ENCODE results near the gene TRIM41. TPM values are rescaled to one million over a fixed set of nuclear protein-coding genes. Genes with fewer than 3 reads are reported as not detected.
A peak's percentile ranks its signal among the peaks of the same experiment; 100 is the strongest.

Gene TRIM41
- total and polyA plus RNA-seq, 2 of the 13 experiments (the other 11 are each of a cell fraction or from before 2014, with no cell fraction given): 10.2 to 16.7 TPM

DNA sequence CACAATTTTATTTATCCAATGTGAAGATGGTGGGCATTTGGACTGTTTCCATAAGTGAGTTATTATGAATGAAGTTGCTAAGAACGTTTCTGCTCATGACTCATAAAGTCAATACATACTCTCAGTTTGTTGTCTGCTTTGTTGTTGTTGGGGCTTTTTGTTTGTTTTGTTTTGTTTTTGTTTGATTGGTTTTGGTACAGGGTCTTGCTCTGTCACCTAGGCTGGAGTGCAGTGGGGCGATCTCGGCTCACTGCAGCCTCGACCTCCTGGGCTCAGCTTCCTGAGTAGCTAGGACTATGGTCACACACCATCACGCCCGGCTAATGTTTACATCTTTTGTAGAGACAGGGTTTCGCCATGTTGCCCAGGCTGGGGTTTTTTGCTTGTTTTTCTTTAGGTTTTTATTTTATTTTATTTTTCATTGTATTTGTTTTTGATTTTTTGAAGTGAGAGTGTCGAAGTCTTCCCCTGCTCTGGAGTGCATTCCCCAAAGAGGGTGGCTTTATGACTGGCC lies 36.0 kb upstream of the TRIM41 start (continued):
- TF ChIP-seq, protein P1, sequence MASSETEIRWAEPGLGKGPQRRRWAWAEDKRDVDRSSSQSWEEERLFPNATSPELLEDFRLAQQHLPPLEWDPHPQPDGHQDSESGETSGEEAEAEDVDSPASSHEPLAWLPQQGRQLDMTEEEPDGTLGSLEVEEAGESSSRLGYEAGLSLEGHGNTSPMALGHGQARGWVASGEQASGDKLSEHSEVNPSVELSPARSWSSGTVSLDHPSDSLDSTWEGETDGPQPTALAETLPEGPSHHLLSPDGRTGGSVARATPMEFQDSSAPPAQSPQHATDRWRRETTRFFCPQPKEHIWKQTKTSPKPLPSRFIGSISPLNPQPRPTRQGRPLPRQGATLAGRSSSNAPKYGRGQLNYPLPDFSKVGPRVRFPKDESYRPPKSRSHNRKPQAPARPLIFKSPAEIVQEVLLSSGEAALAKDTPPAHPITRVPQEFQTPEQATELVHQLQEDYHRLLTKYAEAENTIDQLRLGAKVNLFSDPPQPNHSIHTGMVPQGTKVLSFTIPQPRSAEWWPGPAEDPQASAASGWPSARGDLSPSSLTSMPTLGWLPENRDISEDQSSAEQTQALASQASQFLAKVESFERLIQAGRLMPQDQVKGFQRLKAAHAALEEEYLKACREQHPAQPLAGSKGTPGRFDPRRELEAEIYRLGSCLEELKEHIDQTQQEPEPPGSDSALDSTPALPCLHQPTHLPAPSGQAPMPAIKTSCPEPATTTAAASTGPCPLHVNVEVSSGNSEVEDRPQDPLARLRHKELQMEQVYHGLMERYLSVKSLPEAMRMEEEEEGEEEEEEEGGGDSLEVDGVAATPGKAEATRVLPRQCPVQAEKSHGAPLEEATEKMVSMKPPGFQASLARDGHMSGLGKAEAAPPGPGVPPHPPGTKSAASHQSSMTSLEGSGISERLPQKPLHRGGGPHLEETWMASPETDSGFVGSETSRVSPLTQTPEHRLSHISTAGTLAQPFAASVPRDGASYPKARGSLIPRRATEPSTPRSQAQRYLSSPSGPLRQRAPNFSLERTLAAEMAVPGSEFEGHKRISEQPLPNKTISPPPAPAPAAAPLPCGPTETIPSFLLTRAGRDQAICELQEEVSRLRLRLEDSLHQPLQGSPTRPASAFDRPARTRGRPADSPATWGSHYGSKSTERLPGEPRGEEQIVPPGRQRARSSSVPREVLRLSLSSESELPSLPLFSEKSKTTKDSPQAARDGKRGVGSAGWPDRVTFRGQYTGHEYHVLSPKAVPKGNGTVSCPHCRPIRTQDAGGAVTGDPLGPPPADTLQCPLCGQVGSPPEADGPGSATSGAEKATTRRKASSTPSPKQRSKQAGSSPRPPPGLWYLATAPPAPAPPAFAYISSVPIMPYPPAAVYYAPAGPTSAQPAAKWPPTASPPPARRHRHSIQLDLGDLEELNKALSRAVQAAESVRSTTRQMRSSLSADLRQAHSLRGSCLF (CRISPR knock-in tag; IDR thresholded peaks at IDR 0.05; ENCODE audit: borderline replicate concordance): no peak
- TF ChIP-seq KAT7 (CRISPR knock-in tag; IDR thresholded peaks at IDR 0.05; ENCODE audit: borderline replicate concordance) (0 out of 2 replicates have a peak, but pooled peaks have one; percentile 7), ZNF263 (CRISPR knock-in tag; IDR thresholded peaks at IDR 0.05) (no peak), SSRP1 (CRISPR knock-in tag; IDR thresholded peaks at IDR 0.05) (no peak), KDM3A (CRISPR knock-in tag; IDR thresholded peaks at IDR 0.05; ENCODE audit: low read depth) (0 out of 2 replicates have a peak, but pooled peaks have one; percentile 7), ZSCAN31 (CRISPR knock-in tag; IDR thresholded peaks at IDR 0.05; ENCODE audit: low read depth) (0 out of 2 replicates have a peak, but pooled peaks have one; percentile 5), HOXD1 (CRISPR knock-in tag; IDR thresholded peaks at IDR 0.05) (no peak), TAF1 (CRISPR knock-in tag; IDR thresholded peaks at IDR 0.05) (no peak), FOXC1 (CRISPR knock-in tag; IDR thresholded peaks at IDR 0.05; ENCODE audit: borderline replicate concordance) (no peak), FOXA1 (IDR thresholded peaks at IDR 0.05) (0 out of 2 replicates have a peak, but pooled peaks have one; percentile 35), FOXA1 (CRISPR knock-in tag; IDR thresholded peaks at IDR 0.05) (no peak), KDM5A (IDR thresholded peaks at IDR 0.05; ENCODE audit: borderline replicate concordance, low read length) (peak; percentile 17; the same call in 1 of the 2 replicates), FOSL2 (CRISPR knock-in tag; IDR thresholded peaks at IDR 0.05) (peak; percentile 38), ZNF607 (CRISPR knock-in tag; IDR thresholded peaks at IDR 0.05; ENCODE audit: borderline replicate concordance) (0 out of 2 replicates have a peak, but pooled peaks have one; percentile 14), ZNF652 (CRISPR knock-in tag; IDR thresholded peaks at IDR 0.05; ENCODE audit: borderline replicate concordance, low read depth) (no peak), ZEB1 (IDR thresholded peaks at IDR 0.05; ENCODE audit: insufficient replicate concordance, low read depth) (peak; percentile 18), POLR2A (IDR thresholded peaks at IDR 0.05; ENCODE audit: insufficient read depth in 1 of 2, low read depth in 2 of 2, low read length in 2 of 2) (0 out of 4 replicates have a peak, but pooled peaks of 1 of the 2 experiments have one; percentile 18)
- TF ChIP-seq, protein P2, sequence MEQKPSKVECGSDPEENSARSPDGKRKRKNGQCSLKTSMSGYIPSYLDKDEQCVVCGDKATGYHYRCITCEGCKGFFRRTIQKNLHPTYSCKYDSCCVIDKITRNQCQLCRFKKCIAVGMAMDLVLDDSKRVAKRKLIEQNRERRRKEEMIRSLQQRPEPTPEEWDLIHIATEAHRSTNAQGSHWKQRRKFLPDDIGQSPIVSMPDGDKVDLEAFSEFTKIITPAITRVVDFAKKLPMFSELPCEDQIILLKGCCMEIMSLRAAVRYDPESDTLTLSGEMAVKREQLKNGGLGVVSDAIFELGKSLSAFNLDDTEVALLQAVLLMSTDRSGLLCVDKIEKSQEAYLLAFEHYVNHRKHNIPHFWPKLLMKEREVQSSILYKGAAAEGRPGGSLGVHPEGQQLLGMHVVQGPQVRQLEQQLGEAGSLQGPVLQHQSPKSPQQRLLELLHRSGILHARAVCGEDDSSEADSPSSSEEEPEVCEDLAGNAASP (CRISPR knock-in tag; IDR thresholded peaks at IDR 0.05; ENCODE audit: borderline replicate concordance): no peak
- TF ChIP-seq, protein P3, sequence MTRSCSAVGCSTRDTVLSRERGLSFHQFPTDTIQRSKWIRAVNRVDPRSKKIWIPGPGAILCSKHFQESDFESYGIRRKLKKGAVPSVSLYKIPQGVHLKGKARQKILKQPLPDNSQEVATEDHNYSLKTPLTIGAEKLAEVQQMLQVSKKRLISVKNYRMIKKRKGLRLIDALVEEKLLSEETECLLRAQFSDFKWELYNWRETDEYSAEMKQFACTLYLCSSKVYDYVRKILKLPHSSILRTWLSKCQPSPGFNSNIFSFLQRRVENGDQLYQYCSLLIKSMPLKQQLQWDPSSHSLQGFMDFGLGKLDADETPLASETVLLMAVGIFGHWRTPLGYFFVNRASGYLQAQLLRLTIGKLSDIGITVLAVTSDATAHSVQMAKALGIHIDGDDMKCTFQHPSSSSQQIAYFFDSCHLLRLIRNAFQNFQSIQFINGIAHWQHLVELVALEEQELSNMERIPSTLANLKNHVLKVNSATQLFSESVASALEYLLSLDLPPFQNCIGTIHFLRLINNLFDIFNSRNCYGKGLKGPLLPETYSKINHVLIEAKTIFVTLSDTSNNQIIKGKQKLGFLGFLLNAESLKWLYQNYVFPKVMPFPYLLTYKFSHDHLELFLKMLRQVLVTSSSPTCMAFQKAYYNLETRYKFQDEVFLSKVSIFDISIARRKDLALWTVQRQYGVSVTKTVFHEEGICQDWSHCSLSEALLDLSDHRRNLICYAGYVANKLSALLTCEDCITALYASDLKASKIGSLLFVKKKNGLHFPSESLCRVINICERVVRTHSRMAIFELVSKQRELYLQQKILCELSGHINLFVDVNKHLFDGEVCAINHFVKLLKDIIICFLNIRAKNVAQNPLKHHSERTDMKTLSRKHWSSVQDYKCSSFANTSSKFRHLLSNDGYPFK (CRISPR knock-in tag; IDR thresholded peaks at IDR 0.05; ENCODE audit: borderline replicate concordance): no peak
- TF ChIP-seq, protein P4, sequence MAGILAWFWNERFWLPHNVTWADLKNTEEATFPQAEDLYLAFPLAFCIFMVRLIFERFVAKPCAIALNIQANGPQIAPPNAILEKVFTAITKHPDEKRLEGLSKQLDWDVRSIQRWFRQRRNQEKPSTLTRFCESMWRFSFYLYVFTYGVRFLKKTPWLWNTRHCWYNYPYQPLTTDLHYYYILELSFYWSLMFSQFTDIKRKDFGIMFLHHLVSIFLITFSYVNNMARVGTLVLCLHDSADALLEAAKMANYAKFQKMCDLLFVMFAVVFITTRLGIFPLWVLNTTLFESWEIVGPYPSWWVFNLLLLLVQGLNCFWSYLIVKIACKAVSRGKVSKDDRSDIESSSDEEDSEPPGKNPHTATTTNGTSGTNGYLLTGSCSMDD (CRISPR knock-in tag; IDR thresholded peaks at IDR 0.05): no peak
